ENCODE results near the gene NRG3. TPM values are rescaled to one million over a fixed set of nuclear protein-coding genes. Genes with fewer than 3 reads are reported as not detected.

The NRG3 gene
- total RNA-seq, 4 donors from 2014 or later, result 0.54 TPM; not detected in 3

DNA sequence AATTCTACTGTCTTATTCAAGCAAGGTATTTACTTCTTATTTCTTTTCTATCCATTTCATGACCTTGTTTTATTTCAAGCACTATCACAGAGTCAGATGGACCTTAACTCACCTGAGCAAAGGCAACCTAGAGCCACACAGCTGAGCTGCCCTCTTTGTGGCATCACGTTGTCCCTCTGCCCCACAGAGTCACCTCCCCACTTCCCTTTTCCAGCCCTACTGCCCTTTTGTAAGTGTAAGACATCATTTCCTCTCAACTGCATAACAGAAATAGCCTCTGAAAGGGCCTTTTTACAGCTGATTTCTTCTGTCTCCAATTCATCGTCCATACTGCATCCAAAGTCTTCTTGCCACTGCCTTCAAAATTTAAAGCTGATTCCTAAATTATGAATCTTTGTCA, 946.0 kb downstream of the NRG3 start:
- peaks cover 9% of the 10 kb centered on the region for H3K27me3 ChIP-seq
- H3K36me3 ChIP-seq, result no peaks in the 10 kb centered on the region
- ATAC-seq, result no peak
- H3K27ac ChIP-seq, result no peak overlapping the region
- 42 to 44% methylated on average over 1 to 2 of the region's 2 CpGs for WGBS, 2 donors (ENCODE audit: low coverage in 1 of 2)
- H3K9me3 ChIP-seq, result no peaks in the 10 kb centered on the region
- H3K4me3 ChIP-seq, result no peak overlapping the region
- no peaks in the 10 kb centered on the region for H3K4me1 ChIP-seq
- TF ChIP-seq POLR2AphosphoS5 (IDR thresholded peaks at IDR 0.05) (no peak), EP300 (IDR thresholded peaks at IDR 0.05) (no peak), POLR2A (IDR thresholded peaks at IDR 0.05) (no peak)
- TF ChIP-seq, protein P1, sequence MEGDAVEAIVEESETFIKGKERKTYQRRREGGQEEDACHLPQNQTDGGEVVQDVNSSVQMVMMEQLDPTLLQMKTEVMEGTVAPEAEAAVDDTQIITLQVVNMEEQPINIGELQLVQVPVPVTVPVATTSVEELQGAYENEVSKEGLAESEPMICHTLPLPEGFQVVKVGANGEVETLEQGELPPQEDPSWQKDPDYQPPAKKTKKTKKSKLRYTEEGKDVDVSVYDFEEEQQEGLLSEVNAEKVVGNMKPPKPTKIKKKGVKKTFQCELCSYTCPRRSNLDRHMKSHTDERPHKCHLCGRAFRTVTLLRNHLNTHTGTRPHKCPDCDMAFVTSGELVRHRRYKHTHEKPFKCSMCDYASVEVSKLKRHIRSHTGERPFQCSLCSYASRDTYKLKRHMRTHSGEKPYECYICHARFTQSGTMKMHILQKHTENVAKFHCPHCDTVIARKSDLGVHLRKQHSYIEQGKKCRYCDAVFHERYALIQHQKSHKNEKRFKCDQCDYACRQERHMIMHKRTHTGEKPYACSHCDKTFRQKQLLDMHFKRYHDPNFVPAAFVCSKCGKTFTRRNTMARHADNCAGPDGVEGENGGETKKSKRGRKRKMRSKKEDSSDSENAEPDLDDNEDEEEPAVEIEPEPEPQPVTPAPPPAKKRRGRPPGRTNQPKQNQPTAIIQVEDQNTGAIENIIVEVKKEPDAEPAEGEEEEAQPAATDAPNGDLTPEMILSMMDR (IDR thresholded peaks at IDR 0.05), result no peak

DNA sequence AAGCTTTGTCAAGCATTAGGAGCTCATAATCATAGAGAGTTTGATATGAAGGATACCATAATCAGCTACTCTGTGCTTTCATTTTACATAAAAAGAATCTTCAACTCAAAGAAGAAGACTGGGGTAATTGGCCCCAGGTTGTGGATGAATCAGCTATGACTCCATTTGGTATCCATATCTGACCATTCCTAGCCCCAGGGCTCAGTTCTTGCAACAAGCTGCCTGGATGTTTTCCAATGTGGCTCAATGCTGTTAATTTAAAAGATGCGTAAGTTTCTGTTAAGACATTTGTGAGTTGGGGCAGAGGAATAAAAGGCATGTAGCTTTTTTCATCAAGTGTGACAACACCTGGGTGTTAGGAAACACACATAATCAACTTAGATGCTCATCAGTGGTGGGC, 951.1 kb downstream of the NRG3 start:
- peaks cover 9% of the 10 kb centered on the region for H3K27me3 ChIP-seq
- no peak overlapping the region for H3K4me3 ChIP-seq
- no peaks in the 10 kb centered on the region for H3K4me1 ChIP-seq
- no peak for ATAC-seq
- no peak for TF ChIP-seq EP300 (IDR thresholded peaks at IDR 0.05)
- no peak for TF ChIP-seq POLR2A (IDR thresholded peaks at IDR 0.05)
- TF ChIP-seq, protein P1 (IDR thresholded peaks at IDR 0.05), result no peak
- TF ChIP-seq POLR2AphosphoS5 (IDR thresholded peaks at IDR 0.05), result no peak
- no peaks in the 10 kb centered on the region for H3K9me3 ChIP-seq
- H3K27ac ChIP-seq, result no peak overlapping the region
- no peaks in the 10 kb centered on the region for H3K36me3 ChIP-seq
- 83 to 86% methylated on average over 1 of the region's 1 CpG for WGBS, 2 donors (ENCODE audit: low coverage in 1 of 2)

DNA sequence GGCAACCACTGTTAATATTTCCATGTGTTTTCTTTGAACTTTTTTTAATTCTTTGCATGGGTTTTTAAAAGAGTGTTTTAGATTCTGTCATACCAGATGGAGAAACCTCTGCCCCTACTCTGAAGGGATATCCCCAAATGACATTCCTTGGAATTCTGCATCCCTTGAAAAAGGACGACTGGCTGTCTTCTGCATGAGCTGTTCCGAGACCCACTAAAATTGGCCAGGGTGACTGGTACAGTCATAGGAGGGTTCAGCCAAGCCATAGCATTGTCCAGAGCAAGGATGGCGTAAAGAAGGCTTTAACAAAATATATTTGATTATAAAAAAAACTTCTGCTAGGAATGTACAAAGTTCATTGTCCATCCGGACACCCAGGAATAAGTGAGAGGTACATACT, 952.9 kb downstream of the NRG3 start:
- TF ChIP-seq POLR2A (IDR thresholded peaks at IDR 0.05) (no peak), EP300 (IDR thresholded peaks at IDR 0.05) (no peak), POLR2AphosphoS5 (IDR thresholded peaks at IDR 0.05) (no peak)
- TF ChIP-seq, protein P1 (IDR thresholded peaks at IDR 0.05), result no peak
- no peak overlapping the region for H3K27ac ChIP-seq
- no peak for ATAC-seq
- peaks cover 8% of the 10 kb centered on the region for H3K27me3 ChIP-seq
- no peaks in the 10 kb centered on the region for H3K4me1 ChIP-seq
- H3K9me3 ChIP-seq, result no peaks in the 10 kb centered on the region
- H3K36me3 ChIP-seq, result no peaks in the 10 kb centered on the region
- whole genome bisulfite sequencing, 2 donors (ENCODE audit: low coverage in 1 of 2), result 61 to 80% methylated on average over 1 to 4 of the region's 4 CpGs
- no peak overlapping the region for H3K4me3 ChIP-seq

DNA sequence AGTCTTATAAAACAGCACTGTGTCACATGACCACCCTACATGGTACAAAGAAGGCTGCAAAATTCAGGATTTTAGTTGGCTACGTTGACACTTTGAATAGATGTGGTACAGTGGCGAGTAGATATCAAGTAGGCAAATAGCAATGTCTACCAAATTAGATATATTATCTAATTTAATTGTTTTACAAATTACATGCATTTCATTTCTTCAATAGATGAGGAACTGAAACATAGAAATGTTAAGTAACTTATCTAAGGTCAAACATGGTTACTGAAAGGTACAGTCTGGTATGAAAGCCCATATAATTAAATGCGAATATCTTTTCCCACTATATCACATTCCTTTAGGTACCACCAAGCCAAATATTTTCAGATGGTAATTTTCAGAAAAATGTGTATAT, 972.2 kb downstream of the NRG3 start:
- no peak for TF ChIP-seq POLR2A (IDR thresholded peaks at IDR 0.05)
- TF ChIP-seq EP300 (IDR thresholded peaks at IDR 0.05), result no peak
- TF ChIP-seq, protein P1 (IDR thresholded peaks at IDR 0.05), result no peak
- no peak for TF ChIP-seq POLR2AphosphoS5 (IDR thresholded peaks at IDR 0.05)
- no peaks in the 10 kb centered on the region for H3K27me3 ChIP-seq
- H3K36me3 ChIP-seq, result no peaks in the 10 kb centered on the region
- H3K4me1 ChIP-seq, result no peaks in the 10 kb centered on the region
- no peak overlapping the region for H3K27ac ChIP-seq
- 87 to 93% methylated on average over 3 of the region's 3 CpGs for WGBS, 2 donors (ENCODE audit: low coverage in 1 of 2)
- H3K4me3 ChIP-seq, result no peak overlapping the region
- peaks cover 0 to 4% (median 0%) of the 10 kb centered on the region in 3 donors for H3K9me3 ChIP-seq
- no peak for ATAC-seq

DNA sequence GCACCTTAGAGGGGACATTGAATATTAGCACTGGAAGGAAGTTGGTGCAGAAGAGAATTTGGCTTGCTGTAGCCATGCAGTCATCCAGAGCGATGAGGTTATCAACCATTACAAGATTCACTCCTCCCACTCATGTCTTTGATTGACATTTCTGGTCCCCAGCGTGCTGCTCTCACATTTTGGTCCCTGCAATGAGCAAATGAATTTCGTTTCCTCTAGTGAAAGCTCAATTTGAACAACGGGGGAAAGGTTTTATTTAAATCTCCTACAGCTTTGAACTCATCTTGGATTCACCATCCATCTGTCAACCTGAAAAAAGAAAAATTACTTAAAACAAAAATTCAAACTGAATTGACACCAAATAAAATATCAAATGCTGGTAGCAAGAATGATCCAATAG, 975.2 kb downstream of the NRG3 start:
- H3K27me3 ChIP-seq, result no peaks in the 10 kb centered on the region
- H3K9me3 ChIP-seq, result peaks cover 0 to 4% (median 0%) of the 10 kb centered on the region in 3 donors
- H3K27ac ChIP-seq, result no peak overlapping the region
- H3K4me3 ChIP-seq, result no peak overlapping the region
- no peak for ATAC-seq
- H3K4me1 ChIP-seq, result no peaks in the 10 kb centered on the region
- no peak for TF ChIP-seq POLR2AphosphoS5 (IDR thresholded peaks at IDR 0.05)
- 77 to 82% methylated on average over 4 of the region's 4 CpGs for WGBS, 2 donors (ENCODE audit: low coverage in 1 of 2)
- H3K36me3 ChIP-seq, result no peaks in the 10 kb centered on the region

Measured in gastroesophageal sphincter (tissue), 4 donors.